ENCODE results near the gene LRRC36. TPM values are rescaled to one million over a fixed set of nuclear protein-coding genes. Genes with fewer than 3 reads are reported as not detected.

LRRC36 gene
- total and polyA plus RNA-seq, 10 of the 15 experiments (the other 5 are each of a cell fraction or from before 2014, with no cell fraction given) = 0.45 to 2.0 (median 0.75) TPM; not detected in 1

- 38% methylated on average over 6 of the region's 6 CpGs for WGBS (ENCODE audit: insufficient coverage, insufficient replicate concordance, low lambda C conversion rate, missing lambda C conversion rate)
- no TSS peak for BruUV-seq (replicated peaks)
- intact Hi-C loops (cut with micrococcal nuclease; ENCODE audit: unreplicated experiment) = no loop called here
- TF ChIP-seq EGR1 (IDR thresholded peaks at IDR 0.05; ENCODE audit: borderline replicate concordance in 1 of 2, low read depth in 2 of 2, low read length in 2 of 2) (no peak), E2F4 (IDR thresholded peaks at IDR 0.05; ENCODE audit: low read depth, low read length) (no peak), E4F1 (IDR thresholded peaks at IDR 0.05; ENCODE audit: borderline replicate concordance, partially characterized antibody) (no peak), RELA (IDR thresholded peaks at IDR 0.05; ENCODE audit: borderline replicate concordance, partially characterized antibody) (no peak), TARDBP (IDR thresholded peaks at IDR 0.05; ENCODE audit: borderline replicate concordance) (no peak), E2F8 (IDR thresholded peaks at IDR 0.05; ENCODE audit: low read depth, partially characterized antibody) (no peak), RFX5 (IDR thresholded peaks at IDR 0.05; ENCODE audit: low read depth, low read length) (no peak), ZBED1 (IDR thresholded peaks at IDR 0.05; ENCODE audit: borderline replicate concordance) (no peak), SP1 (IDR thresholded peaks at IDR 0.05; ENCODE audit: low read depth, low read length) (no peak), STAT3 (IDR thresholded peaks at IDR 0.05; ENCODE audit: low read depth, low read length) (no peak), RBBP5 (conservative IDR thresholded peaks at IDR 0.05) (no peak), SMAD1 (IDR thresholded peaks at IDR 0.05; ENCODE audit: low read depth, partially characterized antibody) (no peak), BHLHE40 (IDR thresholded peaks at IDR 0.05; ENCODE audit: borderline replicate concordance in 1 of 2, low read depth in 2 of 2, low read length in 1 of 2) (no peak), RELB (IDR thresholded peaks at IDR 0.05; ENCODE audit: low read depth) (no peak), SUPT20H (IDR thresholded peaks at IDR 0.05; ENCODE audit: borderline replicate concordance, control insufficient read depth, low read depth, low read length) (no peak)
Observed at GRCh38 chr16:67407788-67408452, 81.3 kb downstream of the LRRC36 start.

More at GRCh38 chr16:67407788-67408452, 81.3 kb downstream of the LRRC36 start:
- Histone ChIP-seq H3K27ac (ENCODE audit: control insufficient read depth, insufficient read depth) (no peak overlapping the region), H3K27me3 (replicated peaks in 1 of 2; ENCODE audit: control insufficient read depth in 2 of 2, insufficient read depth in 2 of 2, low read length in 1 of 2) (no peaks in the 10 kb centered on the region; a peak in 1 of 4 replicates), H3K9ac (ENCODE audit: control insufficient read depth, insufficient read depth, low read length) (no peak overlapping the region), H4K20me1 (ENCODE audit: control insufficient read depth, insufficient read depth) (no peaks in the 10 kb centered on the region), H3K4me1 (ENCODE audit: control insufficient read depth, insufficient read depth, low read length) (peaks cover 5% of the 10 kb centered on the region; the same call in 1 of the 2 replicates), H3K79me2 (ENCODE audit: control insufficient read depth, insufficient read depth, low read length) (no peaks in the 10 kb centered on the region), H3K36me3 (ENCODE audit: control insufficient read depth in 2 of 2, insufficient read depth in 2 of 2, low read length in 1 of 2) (no peaks in the 10 kb centered on the region), H2AFZ (ENCODE audit: control insufficient read depth, low read depth, low read length) (no peak overlapping the region), H3K4me2 (ENCODE audit: control insufficient read depth, insufficient read depth) (no peak overlapping the region), H3K4me3 (no peak overlapping the region), H3K9me3 (replicated peaks; ENCODE audit: control insufficient read depth, insufficient read depth, low read length) (no peaks in the 10 kb centered on the region)
- peak; percentile 56 for ATAC-seq
- ChIA-PET POLR2A (no interaction called here), SMC1A (ENCODE audit: uncharacterized antibody, unreplicated experiment) (no interaction called here), RAD21 (ENCODE audit: unreplicated experiment) (interaction anchor here (0.7 to 1.3 kb wide), 2 partner anchors 147 kb away, joined by 3 read pairs; no protein-coding TSS in a partner anchor), CTCF (interaction anchor here (0.6 to 1.0 kb wide), 4 partner anchors 9 to 63 kb away, joined by 3 read pairs; partner anchors contain the start of gene ZDHHC1)
- no peak for FAIRE-seq
- in situ Hi-C loops (cut with MboI) = loop anchor here (25.0 kb wide), 1 partner anchor 421 kb away; the partner anchor contains the start of gene CES4A
- no peak for DNase-seq (ENCODE audit: low read depth, low spot score)
